BLaER1 (cell line): Measurements from ENCODE around the gene GFOD1.

Experiments
- H3K27ac ChIP-seq: shearing (Covaris generic); formaldehyde crosslinking; 2 replicates; pipeline ENCODE4 v1.8.1; 2022
- H3K27me3 ChIP-seq: shearing (Covaris generic); formaldehyde crosslinking; 2 replicates; pipeline ENCODE4 v1.8.1; 2022
- H3K36me3 ChIP-seq: shearing (Covaris generic); formaldehyde crosslinking; 2 replicates; pipeline ENCODE4 v1.8.1; 2022
- H3K4me1 ChIP-seq: shearing (Covaris generic); formaldehyde crosslinking; 2 replicates; pipeline ENCODE4 v1.8.1; 2022
- H3K4me2 ChIP-seq: shearing (Covaris generic); formaldehyde crosslinking; 2 replicates; pipeline ENCODE4 v1.8.1; 2022
- H3K4me3 ChIP-seq: shearing (Covaris generic); formaldehyde crosslinking; 2 replicates; pipeline ENCODE4 v1.8.1; 2022
- H3K9ac ChIP-seq: shearing (Covaris generic); formaldehyde crosslinking; 2 replicates; pipeline ENCODE4 v1.8.1; 2022
- H3K9me3 ChIP-seq: shearing (Covaris generic); formaldehyde crosslinking; 2 replicates; pipeline ENCODE4 v1.8.1; 2022
- H4K20me1 ChIP-seq: shearing (Covaris generic); formaldehyde crosslinking; 2 replicates; pipeline ENCODE4 v1.8.1; 2022
- Cebpa-rat ChIP-seq: shearing (Covaris generic); IDR thresholded peaks from 2 replicates; pipeline ENCODE4 v1.8.1; 2022

GFOD1 gene

GRCh38 chr6:13431059-13431656, 56.2 kb downstream of the GFOD1 start:
- H3K4me2 ChIP-seq = no peak overlapping the region

GRCh38 chr6:13429406-13429753, 58.0 kb downstream of the GFOD1 start:
- H3K9ac ChIP-seq = no peak overlapping the region; the same call in 1 of the 2 replicates
- H3K9me3 ChIP-seq = peaks cover 3% of the 10 kb centered on the region
- H3K4me2 ChIP-seq = peak overlapping the region; percentile 91
- H3K27ac ChIP-seq = no peak overlapping the region; the same call in 1 of the 2 replicates
- peaks cover 1% of the 10 kb centered on the region; the same call in 1 of the 2 replicates for H3K36me3 ChIP-seq
- H4K20me1 ChIP-seq = peaks cover 55% of the 10 kb centered on the region
- no peaks in the 10 kb centered on the region for H3K27me3 ChIP-seq
- TF ChIP-seq Cebpa-rat = no peak
- no peak overlapping the region for H3K4me3 ChIP-seq
- peaks cover 68% of the 10 kb centered on the region for H3K4me1 ChIP-seq

More at GRCh38 chr6:13431059-13431656, 56.2 kb downstream of the GFOD1 start:
- TF ChIP-seq Cebpa-rat = no peak
- Histone ChIP-seq H3K9ac (no peak overlapping the region), H3K9me3 (peaks cover 12% of the 10 kb centered on the region), H4K20me1 (peaks cover 45% of the 10 kb centered on the region), H3K4me3 (no peak overlapping the region), H3K27ac (no peak overlapping the region), H3K36me3 (peaks cover 8% of the 10 kb centered on the region; the same call in 1 of the 2 replicates), H3K27me3 (no peaks in the 10 kb centered on the region), H3K4me1 (peaks cover 57% of the 10 kb centered on the region)

GRCh38 chr6:13428583-13429405, 58.6 kb downstream of the GFOD1 start:
- TF ChIP-seq Cebpa-rat = no peak
- peaks cover 68% of the 10 kb centered on the region for H3K4me1 ChIP-seq
- peak overlapping the region; percentile 43 for H3K4me3 ChIP-seq
- peak overlapping the region; percentile 91 for H3K4me2 ChIP-seq
- H3K9me3 ChIP-seq = peaks cover under 1% of the 10 kb centered on the region; the same call in 1 of the 2 replicates
- H3K36me3 ChIP-seq = no peaks in the 10 kb centered on the region
- H3K9ac ChIP-seq = peak overlapping the region; percentile 38
- H4K20me1 ChIP-seq = peaks cover 55% of the 10 kb centered on the region
- H3K27ac ChIP-seq = peak overlapping the region; percentile 39; the same call in 1 of the 2 replicates
- no peaks in the 10 kb centered on the region for H3K27me3 ChIP-seq

DNA sequence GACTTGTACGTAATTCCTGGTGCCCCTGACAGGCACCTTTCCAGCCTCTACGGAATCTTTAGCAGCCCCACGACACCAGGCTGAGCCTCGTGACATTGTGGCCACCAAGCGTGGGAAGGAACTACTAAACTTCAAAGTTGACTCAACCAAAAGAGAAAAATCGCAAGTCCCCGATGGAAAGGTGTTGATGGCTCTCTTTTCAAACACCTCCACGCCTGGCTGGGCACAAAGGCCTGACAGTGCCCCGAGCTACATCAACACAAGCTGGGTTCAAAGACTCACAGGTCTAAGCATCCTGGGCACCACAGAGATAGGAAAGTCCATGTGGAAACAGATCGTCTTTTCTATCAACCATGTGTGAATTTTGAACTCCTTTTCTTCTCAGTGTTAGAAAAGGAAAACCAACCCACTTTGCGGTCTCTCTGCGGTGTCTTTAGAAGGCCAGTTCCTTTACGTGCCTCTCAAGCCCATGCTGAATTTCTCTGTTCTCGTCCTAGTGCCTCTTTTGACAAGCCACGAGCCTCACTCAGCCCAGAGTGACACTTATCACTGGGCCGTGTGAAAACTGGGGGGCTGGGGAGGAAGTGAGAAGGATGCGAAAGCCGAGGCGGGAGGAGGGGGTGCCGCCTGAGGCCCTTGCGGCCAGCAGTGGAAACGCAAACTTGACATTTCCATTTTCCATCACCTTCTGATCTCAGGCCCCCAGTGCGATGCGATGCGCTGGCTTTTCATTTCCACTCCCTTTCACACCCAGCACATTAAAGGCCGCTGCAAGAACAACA, 59.4 kb downstream of the GFOD1 start:
- peak overlapping the region; percentile 43 for H3K4me3 ChIP-seq
- H3K36me3 ChIP-seq = no peaks in the 10 kb centered on the region
- peak overlapping the region; percentile 91 for H3K4me2 ChIP-seq
- no peaks in the 10 kb centered on the region for H3K27me3 ChIP-seq
- peak overlapping the region; percentile 39; the same call in 1 of the 2 replicates for H3K27ac ChIP-seq
- peaks cover 62% of the 10 kb centered on the region for H3K4me1 ChIP-seq
- H4K20me1 ChIP-seq = peaks cover 55% of the 10 kb centered on the region
- TF ChIP-seq Cebpa-rat = no peak
- H3K9me3 ChIP-seq = peaks cover 5% of the 10 kb centered on the region; the same call in 1 of the 2 replicates
- H3K9ac ChIP-seq = peak overlapping the region; percentile 38

DNA sequence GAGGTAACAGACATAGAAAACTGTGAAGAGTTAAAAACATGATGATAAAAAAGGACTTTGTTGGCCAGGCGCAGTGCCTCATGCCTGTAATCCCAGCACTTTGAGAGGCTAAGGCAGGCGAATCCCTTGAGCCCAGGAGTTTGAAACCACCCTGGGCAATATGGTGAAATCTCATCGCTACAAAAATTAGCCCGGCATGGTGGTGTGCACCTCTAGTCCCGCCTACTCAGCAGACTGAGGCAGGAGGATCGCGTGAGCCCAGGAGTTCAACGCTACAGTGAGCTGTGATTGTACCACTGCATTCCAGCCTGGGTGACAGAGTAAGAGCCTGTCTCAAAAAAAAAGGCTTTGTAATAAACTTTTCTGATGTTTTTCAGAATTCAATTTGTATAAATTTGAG, 60.1 kb downstream of the GFOD1 start:
- Histone ChIP-seq H3K36me3 (no peaks in the 10 kb centered on the region), H3K4me3 (no peak overlapping the region), H3K27ac (no peak overlapping the region; the same call in 1 of the 2 replicates), H3K27me3 (no peaks in the 10 kb centered on the region), H3K4me2 (peak overlapping the region; percentile 91), H3K9ac (no peak overlapping the region), H3K9me3 (peaks cover 5% of the 10 kb centered on the region; the same call in 1 of the 2 replicates), H3K4me1 (peaks cover 57% of the 10 kb centered on the region), H4K20me1 (peaks cover 59% of the 10 kb centered on the region)
- no peak for TF ChIP-seq Cebpa-rat

- TF ChIP-seq Cebpa-rat = no peak
- peaks cover 66% of the 10 kb centered on the region for H3K4me1 ChIP-seq
- peak overlapping the region; percentile 91 for H3K4me2 ChIP-seq
- H3K9ac ChIP-seq = no peak overlapping the region
- no peaks in the 10 kb centered on the region for H3K36me3 ChIP-seq
- H3K27ac ChIP-seq = peak overlapping the region; percentile 8; the same call in 1 of the 2 replicates
- H3K9me3 ChIP-seq = peaks cover 5% of the 10 kb centered on the region; the same call in 1 of the 2 replicates
- peaks cover 53% of the 10 kb centered on the region for H4K20me1 ChIP-seq
- H3K27me3 ChIP-seq = no peaks in the 10 kb centered on the region
- H3K4me3 ChIP-seq = no peak overlapping the region
These were observed 61.2 kb downstream of the GFOD1 start for GRCh38 chr6:13425943-13426931.

GRCh38 chr6:13425270-13425873, 62.0 kb downstream of the GFOD1 start:
- Histone ChIP-seq H4K20me1 (peaks cover 47% of the 10 kb centered on the region), H3K36me3 (no peaks in the 10 kb centered on the region), H3K27ac (no peak overlapping the region), H3K4me1 (peaks cover 75% of the 10 kb centered on the region), H3K27me3 (no peaks in the 10 kb centered on the region), H3K9me3 (peaks cover 5% of the 10 kb centered on the region; the same call in 1 of the 2 replicates), H3K4me3 (no peak overlapping the region), H3K4me2 (peak overlapping the region; percentile 91), H3K9ac (no peak overlapping the region)
- TF ChIP-seq Cebpa-rat = no peak

- Histone ChIP-seq H3K9ac (no peak overlapping the region), H3K4me2 (no peak overlapping the region), H3K27ac (no peak overlapping the region)
These were observed 64.1 kb downstream of the GFOD1 start for GRCh38 chr6:13423252-13423651.

More at GRCh38 chr6:13423252-13423651, 64.1 kb downstream of the GFOD1 start:
- peaks cover 75% of the 10 kb centered on the region for H3K4me1 ChIP-seq
- no peak overlapping the region for H3K4me3 ChIP-seq
- no peaks in the 10 kb centered on the region for H3K27me3 ChIP-seq
- no peak for TF ChIP-seq Cebpa-rat
- H3K36me3 ChIP-seq = no peaks in the 10 kb centered on the region
- H3K9me3 ChIP-seq = peaks cover 5% of the 10 kb centered on the region; the same call in 1 of the 2 replicates
- H4K20me1 ChIP-seq = peaks cover 44% of the 10 kb centered on the region
